Measurements from ENCODE around the gene KRT76. TPM values are rescaled to one million over a fixed set of nuclear protein-coding genes. Genes with fewer than 3 reads are reported as not detected.

The KRT76 gene
- total and polyA plus RNA-seq, 2 donors (not counting 1 experiment from before 2014, with no cell fraction given), result not detected

DNA sequence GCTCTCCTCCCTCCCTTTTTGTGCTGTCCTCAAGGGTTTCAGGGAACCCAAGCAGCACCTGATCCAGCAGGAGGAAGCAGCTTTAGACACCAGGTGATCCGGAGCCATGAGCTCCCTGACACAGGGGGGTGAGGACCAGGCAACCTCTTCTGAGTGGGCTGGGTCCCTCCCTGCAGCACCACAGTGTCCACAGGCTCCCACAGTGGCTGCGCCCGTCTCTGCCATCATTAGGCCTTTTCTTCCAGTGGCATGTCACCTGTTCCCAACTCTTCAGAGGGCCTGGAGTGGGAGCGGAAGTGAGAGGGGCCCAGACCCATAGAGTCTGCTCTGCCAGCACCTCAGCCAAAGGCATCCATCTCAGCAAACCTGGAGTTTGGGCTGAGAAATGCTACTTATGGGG, 421 bp upstream of the KRT76 start:
- Mint-ChIP-seq H3K27ac (no peak overlapping the region), H3K9me3 (ENCODE audit: insufficient read depth) (no peaks in the 10 kb centered on the region), H3K4me1 (no peaks in the 10 kb centered on the region), H3K27me3 (peaks cover 32% of the 10 kb centered on the region), H3K4me3 (no peak overlapping the region)
- no peaks in the 10 kb centered on the region for H3K4me1 ChIP-seq (ENCODE audit: control insufficient read depth in 2 of 2, insufficient read depth in 2 of 2, low read length in 2 of 2)
- DNase-seq (no peak), ATAC-seq (ENCODE audit: low read depth) (no peak)
- H3K4me2 ChIP-seq (replicated peaks; ENCODE audit: low read depth, low read length, poor library complexity, severe bottlenecking), result no peak overlapping the region
- intact Hi-C loops (cut with micrococcal nuclease), result no loop called here
- CTCF ChIA-PET, result no interaction called here
- 84% methylated on average over 4 of the region's 4 CpGs for WGBS (ENCODE audit: insufficient coverage)
- peaks cover 0 to 3% (median 0%) of the 10 kb centered on the region in 4 experiments for H3K27me3 ChIP-seq (replicated peaks in 1 of 4; ENCODE audit: control extremely low read depth in 1 of 4, control insufficient read depth in 3 of 4, insufficient read depth in 4 of 4, low read length in 3 of 4)
- no peak overlapping the region for H3K27ac ChIP-seq (ENCODE audit: low read length in 2 of 2)
- TF ChIP-seq EZH2 (IDR thresholded peaks at IDR 0.05; ENCODE audit: borderline replicate concordance, insufficient read depth, low read depth, low read length, poor library complexity, severe bottlenecking), result no peak
- TF ChIP-seq, protein P1, sequence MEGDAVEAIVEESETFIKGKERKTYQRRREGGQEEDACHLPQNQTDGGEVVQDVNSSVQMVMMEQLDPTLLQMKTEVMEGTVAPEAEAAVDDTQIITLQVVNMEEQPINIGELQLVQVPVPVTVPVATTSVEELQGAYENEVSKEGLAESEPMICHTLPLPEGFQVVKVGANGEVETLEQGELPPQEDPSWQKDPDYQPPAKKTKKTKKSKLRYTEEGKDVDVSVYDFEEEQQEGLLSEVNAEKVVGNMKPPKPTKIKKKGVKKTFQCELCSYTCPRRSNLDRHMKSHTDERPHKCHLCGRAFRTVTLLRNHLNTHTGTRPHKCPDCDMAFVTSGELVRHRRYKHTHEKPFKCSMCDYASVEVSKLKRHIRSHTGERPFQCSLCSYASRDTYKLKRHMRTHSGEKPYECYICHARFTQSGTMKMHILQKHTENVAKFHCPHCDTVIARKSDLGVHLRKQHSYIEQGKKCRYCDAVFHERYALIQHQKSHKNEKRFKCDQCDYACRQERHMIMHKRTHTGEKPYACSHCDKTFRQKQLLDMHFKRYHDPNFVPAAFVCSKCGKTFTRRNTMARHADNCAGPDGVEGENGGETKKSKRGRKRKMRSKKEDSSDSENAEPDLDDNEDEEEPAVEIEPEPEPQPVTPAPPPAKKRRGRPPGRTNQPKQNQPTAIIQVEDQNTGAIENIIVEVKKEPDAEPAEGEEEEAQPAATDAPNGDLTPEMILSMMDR (IDR thresholded peaks at IDR 0.05), result no peak
- POLR2A ChIA-PET, result no interaction called here
- H3K9ac ChIP-seq (ENCODE audit: low read length), result no peak overlapping the region
- H3K9me3 ChIP-seq (ENCODE audit: control extremely low read depth in 1 of 3, control insufficient read depth in 2 of 3, insufficient read depth in 1 of 3, low read length in 2 of 3), result peaks cover 0 to 2% (median 0%) of the 10 kb centered on the region in 3 donors
- H3K36me3 ChIP-seq (replicated peaks in 1 of 2; ENCODE audit: control extremely low read depth in 1 of 2, control insufficient read depth in 1 of 2, extremely low read depth in 1 of 2, insufficient read depth in 2 of 2, low read length in 1 of 2), result no peaks in the 10 kb centered on the region
- no peaks in the 10 kb centered on the region for H4K20me1 ChIP-seq (ENCODE audit: control insufficient read depth, insufficient read depth, low read length, poor library complexity, severe bottlenecking)
- H3K4me3 ChIP-seq (ENCODE audit: control extremely low read depth in 1 of 5, extremely low read depth in 1 of 5, insufficient read depth in 1 of 5, low read depth in 2 of 5, low read length in 4 of 5), result no peak overlapping the region
- H2AFZ ChIP-seq (ENCODE audit: insufficient read depth, low read depth, low read length, poor library complexity, severe bottlenecking), result no peak overlapping the region
- no peaks in the 10 kb centered on the region for H3K79me2 ChIP-seq (ENCODE audit: control insufficient read depth, insufficient read depth, low read length)

DNA sequence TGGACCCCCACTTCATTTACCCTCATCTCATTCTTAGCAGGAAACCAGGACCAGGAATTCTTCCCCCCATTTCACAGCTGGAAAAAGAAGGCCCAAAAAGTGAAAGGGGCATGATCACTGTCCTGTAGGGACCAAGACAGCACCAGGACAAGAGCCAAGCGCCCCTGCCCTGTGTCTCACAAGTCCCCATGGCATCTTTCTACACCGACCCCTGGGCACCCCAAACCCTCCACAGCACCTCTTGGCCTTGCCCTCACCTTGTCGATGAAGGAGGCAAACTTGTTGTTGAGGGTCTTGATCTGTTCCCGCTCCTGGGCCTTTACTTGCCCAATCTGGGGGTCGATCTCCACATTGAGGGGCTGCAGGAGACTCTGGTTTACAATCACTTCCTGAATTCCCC, 710 bp downstream of the KRT76 start:
- H3K36me3 ChIP-seq (replicated peaks in 1 of 2; ENCODE audit: control extremely low read depth in 1 of 2, control insufficient read depth in 1 of 2, extremely low read depth in 1 of 2, insufficient read depth in 2 of 2, low read length in 1 of 2), result no peaks in the 10 kb centered on the region
- ATAC-seq (ENCODE audit: low read depth), result no peak
- no peak overlapping the region for H3K4me2 ChIP-seq (replicated peaks; ENCODE audit: low read depth, low read length, poor library complexity, severe bottlenecking)
- peaks cover 0 to 2% (median 0%) of the 10 kb centered on the region in 3 donors for H3K9me3 ChIP-seq (ENCODE audit: control extremely low read depth in 1 of 3, control insufficient read depth in 2 of 3, insufficient read depth in 1 of 3, low read length in 2 of 3)
- no peak overlapping the region for H3K27ac ChIP-seq (ENCODE audit: low read length in 2 of 2)
- Mint-ChIP-seq H3K4me3 (no peak overlapping the region), H3K9me3 (ENCODE audit: insufficient read depth) (no peaks in the 10 kb centered on the region), H3K4me1 (no peaks in the 10 kb centered on the region), H3K27me3 (peaks cover 32% of the 10 kb centered on the region), H3K27ac (no peak overlapping the region)
- H4K20me1 ChIP-seq (ENCODE audit: control insufficient read depth, insufficient read depth, low read length, poor library complexity, severe bottlenecking), result no peaks in the 10 kb centered on the region
- no peaks in the 10 kb centered on the region for H3K4me1 ChIP-seq (ENCODE audit: control insufficient read depth in 2 of 2, insufficient read depth in 2 of 2, low read length in 2 of 2)
- no peak overlapping the region for H3K4me3 ChIP-seq (ENCODE audit: control extremely low read depth in 1 of 5, extremely low read depth in 1 of 5, insufficient read depth in 1 of 5, low read depth in 2 of 5, low read length in 4 of 5)
- intact Hi-C loops (cut with micrococcal nuclease), result no loop called here
- TF ChIP-seq, protein P1 (IDR thresholded peaks at IDR 0.05), result no peak
- H3K79me2 ChIP-seq (ENCODE audit: control insufficient read depth, insufficient read depth, low read length), result no peaks in the 10 kb centered on the region
- CTCF ChIA-PET, result no interaction called here
- 94% methylated on average over 4 of the region's 5 CpGs for WGBS (ENCODE audit: insufficient coverage)
- H2AFZ ChIP-seq (ENCODE audit: insufficient read depth, low read depth, low read length, poor library complexity, severe bottlenecking), result no peak overlapping the region
- POLR2A ChIA-PET, result no interaction called here
- H3K9ac ChIP-seq (ENCODE audit: low read length), result no peak overlapping the region
- peaks cover 0 to 7% (median 0%) of the 10 kb centered on the region in 4 experiments for H3K27me3 ChIP-seq (replicated peaks in 1 of 4; ENCODE audit: control extremely low read depth in 1 of 4, control insufficient read depth in 3 of 4, insufficient read depth in 4 of 4, low read length in 3 of 4)
- no peak for DNase-seq
